H1 (cell line): Measurements from ENCODE around the gene FKBP10. TPM values are rescaled to one million over a fixed set of nuclear protein-coding genes. Genes with fewer than 3 reads are reported as not detected.

Experiments used
- CREB1 ChIP-seq: IDR thresholded peaks from 2 replicates; pipeline ENCODE4 v1.6.1; 2012; ENCODE audit warnings: inconsistent platforms
- EGR1 ChIP-seq: IDR thresholded peaks from 2 replicates; pipeline ENCODE4 v1.6.1; 2011; ENCODE audit warnings: low read depth, low read length, borderline replicate concordance
- FOSL1 ChIP-seq: IDR thresholded peaks from 2 replicates; pipeline ENCODE4 v1.6.1; 2011; ENCODE audit warnings: mild to moderate bottlenecking, low read depth, low read length, moderate library complexity; ENCODE audit not compliant: insufficient read depth
- KDM4A ChIP-seq: IDR thresholded peaks from one replicate; pipeline ENCODE4 v1.7.1; 2012; ENCODE audit warnings: low read depth, mild to moderate bottlenecking, moderate library complexity, low read length, inconsistent platforms; ENCODE audit not compliant: severe bottlenecking
- POLR2AphosphoS5 ChIP-seq: IDR thresholded peaks from 2 replicates; pipeline ENCODE4 v1.6.1; 2011; ENCODE audit warnings: low read depth, low read length
- SUZ12 ChIP-seq: fragments of 200-600 bp; sonication (generic); IDR thresholded peaks from 2 replicates; pipeline ENCODE4 v1.6.1; 2012; ENCODE audit warnings: mild to moderate bottlenecking, inconsistent platforms, low read length, moderate library complexity, mixed read lengths
- polyA plus RNA-seq, 7 experiments: library from polyadenylated mRNA; depleted of rRNA in 3 of 7; stranded (reverse) in 5 of 7; unstranded in 2 of 7; fragments of >200 nt in 5 of 7; fragments of 200-250 nt in 2 of 7; gene quantifications; 1 replicate in 5 of 7; 2 replicates in 1 of 7; 4 replicates in 1 of 7; pipeline versions ENCODE4 v1.2.1 to v1.2.3, GENCODE V29; 2011 to 2013; ENCODE audit warnings: missing spikeins in 2 of 7, mixed read lengths in 2 of 7
- total RNA-seq: library from RNA; stranded (reverse); fragmentation: NEBNext Ultra II Directional; extraction: Animal tissue kit (Norgen Biotek cat#: 25700); gene quantifications from 2 replicates; pipeline ENCODE4 v1.2.1, GENCODE V29; 2021
- TF ChIP-seq, protein P1 (sequence below): IDR thresholded peaks from 2 replicates; pipeline ENCODE4 v1.6.1; 2012; ENCODE audit warnings: low read length, inconsistent platforms

The FKBP10 gene
- total and polyA plus RNA-seq, 2 of the 8 experiments (the other 6 are each of a cell fraction or from before 2014, with no cell fraction given), result 173 to 283 TPM

GRCh38 chr17:41777574-41778188 is 35.1 kb upstream of the FKBP10 start (continued):
- TF ChIP-seq FOSL1, result no peak
- no peak for TF ChIP-seq SUZ12
- TF ChIP-seq POLR2AphosphoS5, result no peak
- TF ChIP-seq KDM4A, result no peak
- TF ChIP-seq EGR1, result no peak
- TF ChIP-seq, protein P1, sequence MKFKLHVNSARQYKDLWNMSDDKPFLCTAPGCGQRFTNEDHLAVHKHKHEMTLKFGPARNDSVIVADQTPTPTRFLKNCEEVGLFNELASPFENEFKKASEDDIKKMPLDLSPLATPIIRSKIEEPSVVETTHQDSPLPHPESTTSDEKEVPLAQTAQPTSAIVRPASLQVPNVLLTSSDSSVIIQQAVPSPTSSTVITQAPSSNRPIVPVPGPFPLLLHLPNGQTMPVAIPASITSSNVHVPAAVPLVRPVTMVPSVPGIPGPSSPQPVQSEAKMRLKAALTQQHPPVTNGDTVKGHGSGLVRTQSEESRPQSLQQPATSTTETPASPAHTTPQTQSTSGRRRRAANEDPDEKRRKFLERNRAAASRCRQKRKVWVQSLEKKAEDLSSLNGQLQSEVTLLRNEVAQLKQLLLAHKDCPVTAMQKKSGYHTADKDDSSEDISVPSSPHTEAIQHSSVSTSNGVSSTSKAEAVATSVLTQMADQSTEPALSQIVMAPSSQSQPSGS, result no peak
- TF ChIP-seq CREB1, result no peak
